Ishikawa (cell line): ENCODE data around the gene AQP12B.

Experiments used
- CEBPB ChIP-seq: IDR thresholded peaks from 2 replicates; pipeline ENCODE4 v1.6.1; 2012
- CREB1 ChIP-seq: IDR thresholded peaks from 2 replicates; pipeline ENCODE4 v1.6.1; 2012; ENCODE audit warnings: low read depth
- EGR1 ChIP-seq: IDR thresholded peaks from 2 replicates; pipeline ENCODE4 v1.6.1; 2012
- EP300 ChIP-seq: IDR thresholded peaks from 2 replicates; pipeline ENCODE4 v1.6.1; 2012; ENCODE audit warnings: borderline replicate concordance
- FOXM1 ChIP-seq: IDR thresholded peaks from 2 replicates; pipeline ENCODE4 v1.6.1; 2012; ENCODE audit warnings: low read depth, borderline replicate concordance
- NFIC ChIP-seq: IDR thresholded peaks from 2 replicates; pipeline ENCODE4 v1.6.1; 2012
- RAD21 ChIP-seq: IDR thresholded peaks from 2 replicates; pipeline ENCODE4 v1.6.1; 2012; ENCODE audit warnings: low read depth
- TAF1 ChIP-seq: IDR thresholded peaks from 2 replicates; pipeline ENCODE4 v1.6.1; 2012; ENCODE audit warnings: low read depth, mild to moderate bottlenecking
- TCF12 ChIP-seq: IDR thresholded peaks from 2 replicates; pipeline ENCODE4 v1.6.1; 2012; ENCODE audit warnings: low read depth
- TEAD4 ChIP-seq: IDR thresholded peaks from 2 replicates; pipeline ENCODE4 v1.6.1; 2012
- YY1 ChIP-seq: IDR thresholded peaks from 2 replicates; pipeline ENCODE4 v1.6.1; 2012; ENCODE audit warnings: low read depth
- ZBTB7A ChIP-seq: IDR thresholded peaks from 2 replicates; pipeline ENCODE4 v1.6.1; 2012; ENCODE audit warnings: low read depth
- TF ChIP-seq, protein P1 (sequence below): IDR thresholded peaks from 2 replicates; pipeline ENCODE4 v1.6.1; 2012
- TF ChIP-seq, protein P2 (sequence below): IDR thresholded peaks from 2 replicates; pipeline ENCODE4 v1.6.1; 2012; ENCODE audit warnings: low read depth, mild to moderate bottlenecking
- TF ChIP-seq, protein P3 (sequence below): IDR thresholded peaks from 2 replicates; pipeline ENCODE4 v1.6.1; 2012

The AQP12B gene

DNA sequence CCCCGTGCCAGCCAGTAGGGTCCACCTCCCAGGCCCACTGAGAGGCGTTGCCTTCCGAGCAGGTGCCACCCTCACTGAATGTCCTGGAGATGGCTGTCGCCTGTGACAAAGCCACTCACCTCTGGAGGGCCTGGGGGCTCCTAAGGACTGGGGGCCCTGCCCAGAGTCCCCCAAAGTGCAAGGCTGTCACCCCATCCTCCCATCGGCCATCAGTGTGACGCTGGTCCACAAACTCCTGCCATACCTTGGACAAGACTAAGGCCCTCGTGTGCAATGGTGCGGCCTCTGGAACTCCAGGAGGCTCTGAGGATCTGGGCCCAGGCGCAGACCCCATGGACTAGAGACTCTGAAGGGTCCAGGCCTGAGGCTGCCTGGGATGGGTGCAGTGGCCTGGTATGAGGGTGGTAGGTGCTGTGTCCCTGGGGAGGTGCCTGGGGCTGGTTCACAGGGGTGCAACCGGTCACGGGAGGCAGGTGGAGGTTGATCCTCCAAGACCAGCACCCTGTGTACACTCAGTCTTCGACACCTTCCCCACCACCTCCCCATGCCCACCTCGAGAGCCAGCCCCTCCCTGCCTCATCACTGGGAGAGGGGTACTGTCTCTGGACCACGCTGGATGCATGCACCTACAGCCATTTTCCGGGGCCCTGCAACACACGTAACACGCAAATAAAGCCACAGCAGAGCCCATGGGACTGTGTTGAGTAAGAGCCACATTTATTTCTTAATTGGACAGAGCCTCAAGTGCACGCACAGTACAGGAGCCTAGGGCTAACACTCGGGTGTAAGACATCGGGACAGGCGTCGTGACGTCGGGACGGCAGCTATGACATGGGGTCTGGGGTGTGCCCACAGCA is 30.6 kb upstream of the AQP12B start:
- TF ChIP-seq TEAD4 (no peak), NFIC (no peak), CEBPB (no peak), ZBTB7A (no peak)
- TF ChIP-seq, protein P1, sequence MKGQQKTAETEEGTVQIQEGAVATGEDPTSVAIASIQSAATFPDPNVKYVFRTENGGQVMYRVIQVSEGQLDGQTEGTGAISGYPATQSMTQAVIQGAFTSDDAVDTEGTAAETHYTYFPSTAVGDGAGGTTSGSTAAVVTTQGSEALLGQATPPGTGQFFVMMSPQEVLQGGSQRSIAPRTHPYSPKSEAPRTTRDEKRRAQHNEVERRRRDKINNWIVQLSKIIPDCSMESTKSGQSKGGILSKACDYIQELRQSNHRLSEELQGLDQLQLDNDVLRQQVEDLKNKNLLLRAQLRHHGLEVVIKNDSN, result no peak

DNA sequence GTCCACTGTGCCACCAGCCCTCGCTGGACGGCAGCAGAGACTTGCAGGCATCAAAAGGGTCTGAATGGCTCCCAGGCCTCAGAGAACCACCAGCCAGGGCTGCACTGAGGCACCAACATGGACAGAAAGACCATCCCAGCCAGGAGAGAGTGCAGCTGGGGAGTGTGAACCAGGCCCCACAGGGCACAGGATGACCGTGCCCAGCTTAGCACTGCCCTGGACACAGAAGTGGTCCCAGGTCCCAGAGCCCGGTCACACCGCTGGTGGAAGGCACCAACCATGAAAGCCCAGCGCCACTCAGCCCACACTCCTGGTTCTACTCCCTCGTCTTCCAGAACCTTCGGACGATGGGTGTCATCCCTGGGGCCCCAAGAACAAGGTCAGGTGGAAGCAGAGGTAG is 29.4 kb upstream of the AQP12B start:
- no peak for TF ChIP-seq EP300
- TF ChIP-seq CEBPB, result no peak
- no peak for TF ChIP-seq ZBTB7A
- no peak for TF ChIP-seq TAF1
- TF ChIP-seq, protein P2, sequence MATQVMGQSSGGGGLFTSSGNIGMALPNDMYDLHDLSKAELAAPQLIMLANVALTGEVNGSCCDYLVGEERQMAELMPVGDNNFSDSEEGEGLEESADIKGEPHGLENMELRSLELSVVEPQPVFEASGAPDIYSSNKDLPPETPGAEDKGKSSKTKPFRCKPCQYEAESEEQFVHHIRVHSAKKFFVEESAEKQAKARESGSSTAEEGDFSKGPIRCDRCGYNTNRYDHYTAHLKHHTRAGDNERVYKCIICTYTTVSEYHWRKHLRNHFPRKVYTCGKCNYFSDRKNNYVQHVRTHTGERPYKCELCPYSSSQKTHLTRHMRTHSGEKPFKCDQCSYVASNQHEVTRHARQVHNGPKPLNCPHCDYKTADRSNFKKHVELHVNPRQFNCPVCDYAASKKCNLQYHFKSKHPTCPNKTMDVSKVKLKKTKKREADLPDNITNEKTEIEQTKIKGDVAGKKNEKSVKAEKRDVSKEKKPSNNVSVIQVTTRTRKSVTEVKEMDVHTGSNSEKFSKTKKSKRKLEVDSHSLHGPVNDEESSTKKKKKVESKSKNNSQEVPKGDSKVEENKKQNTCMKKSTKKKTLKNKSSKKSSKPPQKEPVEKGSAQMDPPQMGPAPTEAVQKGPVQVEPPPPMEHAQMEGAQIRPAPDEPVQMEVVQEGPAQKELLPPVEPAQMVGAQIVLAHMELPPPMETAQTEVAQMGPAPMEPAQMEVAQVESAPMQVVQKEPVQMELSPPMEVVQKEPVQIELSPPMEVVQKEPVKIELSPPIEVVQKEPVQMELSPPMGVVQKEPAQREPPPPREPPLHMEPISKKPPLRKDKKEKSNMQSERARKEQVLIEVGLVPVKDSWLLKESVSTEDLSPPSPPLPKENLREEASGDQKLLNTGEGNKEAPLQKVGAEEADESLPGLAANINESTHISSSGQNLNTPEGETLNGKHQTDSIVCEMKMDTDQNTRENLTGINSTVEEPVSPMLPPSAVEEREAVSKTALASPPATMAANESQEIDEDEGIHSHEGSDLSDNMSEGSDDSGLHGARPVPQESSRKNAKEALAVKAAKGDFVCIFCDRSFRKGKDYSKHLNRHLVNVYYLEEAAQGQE, result no peak
- no peak for TF ChIP-seq NFIC
- no peak for TF ChIP-seq EGR1
- TF ChIP-seq YY1, result no peak
- TF ChIP-seq, protein P3, sequence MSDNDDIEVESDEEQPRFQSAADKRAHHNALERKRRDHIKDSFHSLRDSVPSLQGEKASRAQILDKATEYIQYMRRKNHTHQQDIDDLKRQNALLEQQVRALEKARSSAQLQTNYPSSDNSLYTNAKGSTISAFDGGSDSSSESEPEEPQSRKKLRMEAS, result no peak
- TF ChIP-seq, protein P1, result no peak
- no peak for TF ChIP-seq CREB1
- no peak for TF ChIP-seq TCF12

DNA sequence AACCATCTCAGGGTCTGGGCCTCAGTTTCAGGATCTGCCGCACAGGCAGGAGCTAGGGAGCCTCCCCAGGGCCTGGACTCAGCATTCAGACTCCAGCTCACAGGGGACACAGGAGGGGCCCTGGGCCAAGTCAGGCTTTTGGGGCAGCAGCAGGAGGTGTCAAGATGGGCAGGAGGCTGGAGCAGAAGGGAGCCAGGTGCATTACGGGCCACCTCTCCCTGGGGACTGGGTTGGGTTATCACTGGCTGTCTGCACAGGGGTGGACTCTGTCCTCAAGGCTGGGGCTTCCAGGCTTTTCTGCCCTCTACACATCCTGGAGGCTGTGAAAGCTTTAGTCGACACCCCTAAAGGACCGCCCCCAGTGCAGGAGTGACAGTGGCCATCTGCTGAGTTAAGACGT is 29.0 kb upstream of the AQP12B start:
- TF ChIP-seq CEBPB (no peak), TCF12 (no peak), TEAD4 (no peak), YY1 (no peak), ZBTB7A (no peak), EGR1 (no peak), TAF1 (no peak), EP300 (no peak), FOXM1 (no peak), NFIC (no peak), CREB1 (no peak), RAD21 (no peak)
- TF ChIP-seq, protein P1, result no peak
- TF ChIP-seq, protein P3, result no peak
- TF ChIP-seq, protein P2, result no peak

DNA sequence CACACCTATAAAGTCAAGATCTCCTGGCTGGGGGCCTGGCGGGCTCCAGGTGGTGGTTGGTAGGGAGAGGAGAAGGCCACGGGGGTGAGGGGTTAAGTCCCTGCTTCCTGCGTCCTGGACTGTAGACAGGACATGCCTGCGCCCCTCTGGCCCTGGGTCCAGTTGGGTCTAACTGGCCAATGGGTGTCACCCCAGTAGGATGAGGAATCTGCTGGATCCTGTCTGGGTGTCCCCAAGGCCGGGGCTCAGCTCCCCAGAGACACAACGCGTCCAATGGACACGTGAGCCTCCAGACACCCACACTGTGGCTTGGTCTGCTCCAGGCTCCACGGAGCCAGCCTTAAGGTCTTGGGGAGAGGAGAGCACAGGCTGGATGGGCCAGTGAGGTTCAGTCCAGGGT is 28.6 kb upstream of the AQP12B start:
- TF ChIP-seq CEBPB (no peak), TAF1 (no peak), EP300 (no peak), CREB1 (no peak), YY1 (no peak)

DNA sequence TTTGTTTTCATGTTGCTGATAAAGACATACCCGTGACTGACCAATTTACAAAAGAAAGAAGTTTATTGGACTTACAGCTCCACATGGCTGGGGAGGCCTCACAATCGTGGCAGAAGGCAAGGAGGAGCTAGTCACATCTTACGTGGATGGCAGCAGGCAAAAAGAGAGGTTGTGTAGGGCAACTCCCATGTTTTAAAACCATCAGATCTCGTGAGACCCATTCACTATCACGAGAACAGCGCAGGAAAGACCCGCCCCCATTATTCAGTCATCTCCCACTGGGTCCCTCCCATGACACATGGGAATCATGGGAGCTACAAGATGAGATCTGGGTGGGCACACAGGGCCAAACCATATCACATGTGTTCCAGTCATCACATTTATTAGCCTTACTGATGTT is 25.8 kb upstream of the AQP12B start:
- TF ChIP-seq, protein P3, result no peak
- TF ChIP-seq CREB1 (no peak), CEBPB (no peak), EGR1 (no peak), RAD21 (no peak), FOXM1 (no peak), TEAD4 (no peak), YY1 (no peak), TCF12 (no peak), ZBTB7A (no peak), NFIC (no peak), EP300 (no peak), TAF1 (no peak)
- TF ChIP-seq, protein P1, result no peak
- TF ChIP-seq, protein P2, result no peak
